GM12892 (cell line): Measurements from ENCODE around the gene ATP5PO.

Experiments used
- DNase-seq: peaks from one replicate; pipeline ENCODE4 v3.0.0; 2011; ENCODE audit not compliant: insufficient read length
- FAIRE-seq: peaks from 2 replicates; lab custom pipeline; 2011; peaks lifted over from hg19 to GRCh38; lab: Jason Lieb, UNC
- POLR2A ChIP-seq: IDR thresholded peaks from 2 replicates; pipeline ENCODE4 v1.6.1; 2011; ENCODE audit warnings: low read depth, low read length, control low read depth
- POLR2AphosphoS5 ChIP-seq: IDR thresholded peaks from 2 replicates; pipeline ENCODE4 v1.6.1; 2011; ENCODE audit warnings: low read depth, low read length, control low read depth
- TAF1 ChIP-seq: IDR thresholded peaks from 2 replicates; pipeline ENCODE4 v1.6.1; 2011; ENCODE audit warnings: low read depth, mild to moderate bottlenecking, control low read depth, low read length, borderline replicate concordance

Gene ATP5PO

DNA sequence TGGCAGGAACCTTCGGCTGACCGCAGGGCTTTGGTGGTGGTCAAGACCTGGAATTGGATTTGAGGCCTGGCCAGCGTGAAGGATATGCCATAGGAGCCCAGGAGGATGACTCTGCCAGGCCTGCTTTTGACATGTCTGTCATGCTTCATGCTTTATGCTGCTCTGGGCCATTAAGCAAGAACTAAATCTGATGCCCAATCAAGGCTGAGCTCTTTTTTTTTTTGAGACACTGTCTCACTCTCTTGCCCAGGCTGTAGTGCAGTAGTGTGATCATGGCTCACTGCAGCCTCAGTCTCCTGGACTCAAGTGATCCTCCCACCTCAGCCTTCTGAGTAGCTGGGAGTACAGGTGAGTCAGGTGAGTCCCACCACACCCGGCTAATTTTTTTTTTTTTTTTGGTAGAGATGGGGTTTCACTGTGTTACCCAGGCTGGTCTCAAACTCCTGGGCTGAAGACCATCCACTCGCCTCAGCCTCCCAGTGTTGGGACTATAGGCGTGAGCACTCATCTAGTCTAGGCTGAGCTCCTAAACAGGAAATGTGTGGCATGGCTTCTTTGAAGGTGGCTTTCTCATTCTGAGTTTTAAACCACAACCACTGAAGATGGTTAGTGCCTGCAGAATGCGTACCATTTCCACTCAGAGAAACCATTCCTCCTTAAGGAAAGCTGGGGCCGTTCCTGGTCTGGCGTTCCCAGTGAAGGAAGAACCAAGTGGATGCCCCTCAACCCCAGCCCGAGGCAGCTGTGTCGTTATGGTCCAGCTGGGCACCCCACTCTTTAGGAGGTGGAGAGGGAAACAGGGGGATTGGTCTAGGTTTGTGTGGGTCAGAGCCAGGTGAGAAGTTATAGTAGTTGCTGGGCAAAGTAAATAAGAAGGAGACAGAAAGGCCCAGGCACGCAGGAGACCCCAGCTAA is 34.2 kb upstream of the ATP5PO start:
- TF ChIP-seq TAF1 (no peak), POLR2A (no peak), POLR2AphosphoS5 (no peak)
- peak; percentile 9 for FAIRE-seq
- DNase-seq: no peak

DNA sequence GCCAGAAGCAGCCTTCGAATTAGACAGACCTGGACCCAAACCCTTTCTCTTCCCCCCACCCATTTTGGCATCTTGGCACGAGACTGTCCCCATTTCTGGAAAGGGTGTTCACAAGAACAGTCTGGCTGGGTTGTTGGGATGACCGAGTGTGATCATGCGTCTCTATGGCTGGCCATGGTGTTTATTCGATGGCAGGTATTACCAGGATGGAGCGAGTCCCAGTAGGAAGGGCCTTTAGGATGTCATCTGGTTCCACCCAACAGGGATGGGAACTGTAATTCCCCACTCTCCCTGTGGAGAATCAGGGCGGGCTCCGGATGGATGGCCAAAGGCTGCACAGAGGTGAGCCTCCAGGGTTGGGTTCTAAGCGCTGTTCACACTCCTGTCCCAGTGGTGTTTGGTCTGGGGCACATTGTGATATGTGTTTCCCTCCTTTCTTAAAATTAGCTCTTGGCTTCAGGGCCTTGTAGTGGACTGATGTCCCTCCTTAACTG is 33.4 kb upstream of the ATP5PO start:
- FAIRE-seq (no peak), DNase-seq (no peak)
- TF ChIP-seq POLR2A: no peak; the same call in 1 of the 2 replicates
- no peak; the same call in 1 of the 2 replicates for TF ChIP-seq POLR2AphosphoS5
- TF ChIP-seq TAF1: no peak

DNA sequence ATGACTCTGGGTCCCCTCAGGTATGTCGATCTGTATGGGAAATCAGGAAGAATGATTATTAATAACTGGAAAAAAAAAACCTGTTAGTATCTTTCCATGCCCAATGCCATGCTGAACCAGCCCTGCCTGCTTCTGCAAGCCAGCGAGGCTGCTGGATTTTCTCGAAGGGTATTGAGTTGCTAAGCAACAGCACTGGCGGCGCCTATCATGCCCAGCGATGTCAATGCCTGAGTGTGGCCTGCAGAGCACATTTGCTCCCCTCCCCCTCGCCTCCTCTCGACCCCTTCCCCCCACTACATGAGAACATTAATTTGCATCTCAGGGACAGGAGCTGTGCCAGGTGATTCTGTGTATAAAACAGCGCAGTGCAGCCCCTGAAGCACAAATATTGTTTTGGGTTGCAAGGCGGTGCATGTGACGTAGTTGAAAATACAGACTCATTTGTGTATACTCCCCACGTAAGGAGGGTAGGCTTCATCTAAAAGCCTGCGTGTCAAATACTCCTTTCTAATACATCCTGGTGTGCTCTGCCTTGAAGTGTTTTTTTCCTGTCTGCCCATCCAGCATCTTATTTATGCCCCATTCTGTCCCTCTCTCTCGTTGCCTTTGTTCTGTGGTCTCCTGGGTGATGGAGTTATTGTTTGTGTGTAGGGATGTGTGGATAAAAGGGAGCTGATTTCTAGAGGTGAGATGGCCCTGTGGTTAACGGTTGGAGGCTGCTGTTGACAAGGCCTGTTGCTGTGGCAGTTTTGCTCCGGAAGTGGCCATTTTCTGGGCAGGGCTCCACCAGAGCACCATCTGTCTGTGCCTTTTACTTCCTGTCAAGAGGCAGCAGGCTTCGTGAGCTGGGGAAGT is 32.7 kb upstream of the ATP5PO start:
- FAIRE-seq (peak; percentile 96), DNase-seq (no peak)
- TF ChIP-seq POLR2A: peak; percentile 69; the same call in 1 of the 2 replicates
- TF ChIP-seq TAF1: peak; percentile 35; the same call in 1 of the 2 replicates
- peak; percentile 79 for TF ChIP-seq POLR2AphosphoS5

DNA sequence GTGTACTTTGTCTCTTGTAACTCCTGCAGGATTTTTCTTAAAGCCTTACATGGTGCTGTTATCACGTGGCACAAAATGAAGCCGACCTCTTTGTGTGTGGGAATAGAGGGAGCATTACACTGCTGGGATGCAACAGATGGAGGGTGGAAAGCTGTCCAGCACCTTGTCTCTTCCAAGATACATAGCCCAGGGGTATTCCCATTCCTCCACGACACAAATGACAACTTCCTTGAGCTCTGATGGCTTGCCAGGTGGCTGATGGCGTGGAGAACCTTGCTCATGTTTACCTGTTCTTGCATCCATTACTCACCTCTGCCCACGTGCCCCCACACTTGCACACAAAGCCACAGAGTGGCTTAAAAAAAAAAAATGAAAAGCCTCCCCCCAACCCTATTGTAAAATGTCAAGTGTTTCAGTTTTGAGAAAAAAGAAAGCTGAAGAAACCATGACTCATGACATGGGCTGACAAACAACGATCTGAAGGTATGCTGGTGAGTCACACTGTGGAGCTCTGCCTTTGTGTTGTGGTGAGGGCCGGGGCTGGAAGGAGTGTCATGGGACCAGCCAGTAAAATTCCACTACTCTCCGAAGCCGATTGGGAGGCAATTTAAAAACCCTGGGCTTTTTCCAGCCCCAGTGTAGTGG is 32.0 kb upstream of the ATP5PO start:
- no peak for TF ChIP-seq TAF1
- FAIRE-seq (peak; percentile 78), DNase-seq (no peak)

DNA sequence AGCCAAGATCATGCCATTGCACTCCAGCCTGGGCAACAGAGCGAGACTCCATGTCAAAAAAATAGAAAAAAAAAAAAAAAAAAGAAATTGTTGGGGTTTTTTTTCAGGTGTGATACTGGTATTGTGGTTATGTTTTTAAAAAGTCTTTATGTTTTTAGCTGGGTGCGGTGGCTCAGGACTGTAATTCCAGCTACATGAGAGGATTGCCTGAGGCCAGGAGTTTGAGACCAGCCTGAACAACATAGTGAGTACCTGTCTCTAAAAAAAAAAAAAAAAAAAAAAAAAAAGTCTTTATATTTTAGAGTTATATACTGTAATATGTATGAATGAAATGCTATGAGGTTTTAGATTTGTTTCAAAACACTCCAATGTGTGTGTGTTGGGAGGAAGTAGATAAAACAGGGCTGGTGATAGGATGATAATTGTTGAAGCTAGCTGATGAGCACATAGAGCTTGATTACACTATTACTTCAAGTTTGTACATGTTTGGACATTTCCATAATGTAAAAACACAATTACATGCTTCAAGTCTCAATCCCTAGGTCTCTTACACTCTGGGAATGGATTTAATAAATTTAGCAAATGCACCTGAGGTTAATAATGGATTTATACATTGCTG is 30.2 kb upstream of the ATP5PO start:
- FAIRE-seq: no peak
- DNase-seq: no peak
- TF ChIP-seq POLR2A: no peak
- no peak for TF ChIP-seq POLR2AphosphoS5
- TF ChIP-seq TAF1: no peak

DNA sequence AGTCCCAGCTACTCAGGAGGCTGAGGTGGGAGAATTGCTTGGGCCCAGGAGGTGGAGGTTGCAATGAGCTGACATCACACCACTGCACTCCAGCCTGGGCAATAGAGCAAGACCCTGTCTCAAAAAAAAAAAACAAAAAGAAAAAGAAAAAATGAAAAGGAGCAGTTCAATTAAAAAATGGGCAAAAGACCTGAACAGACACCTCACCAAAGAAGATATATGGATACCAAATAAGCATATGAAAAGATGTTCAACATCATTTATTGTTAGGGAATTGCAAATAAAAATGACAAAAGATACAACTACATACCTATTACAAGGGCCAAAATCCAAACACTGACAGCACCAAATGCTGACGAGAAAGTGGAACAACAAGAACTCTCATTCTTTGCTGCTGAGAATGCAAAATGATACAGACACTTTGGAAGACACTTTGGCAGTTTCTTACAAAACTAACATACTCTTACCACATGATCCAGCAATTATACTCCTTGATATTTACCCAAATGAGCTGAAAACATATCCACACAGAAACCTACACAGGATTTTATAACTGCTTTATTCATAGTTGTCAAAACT is 28.7 kb upstream of the ATP5PO start:
- TF ChIP-seq TAF1 (no peak), POLR2A (no peak), POLR2AphosphoS5 (no peak)
- FAIRE-seq: no peak
- no peak for DNase-seq

DNA sequence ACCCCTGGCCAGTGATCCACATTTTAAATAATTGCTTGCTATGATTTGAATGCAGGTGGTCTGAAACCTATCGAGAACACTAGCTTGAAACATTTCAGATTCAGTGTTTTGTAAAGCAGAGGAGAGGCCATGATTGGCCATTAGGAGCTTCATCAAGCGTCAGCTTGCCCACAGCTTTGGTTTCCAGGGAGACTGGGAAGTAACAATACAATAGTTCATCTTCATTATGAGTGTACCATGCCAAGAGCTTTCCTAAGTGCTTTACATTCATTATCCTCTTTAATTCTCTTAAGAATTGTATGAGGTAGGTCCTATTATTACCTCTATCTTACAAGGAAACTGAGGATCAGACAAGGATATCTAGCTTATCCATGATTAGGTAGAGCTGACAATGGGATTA is 27.7 kb upstream of the ATP5PO start:
- DNase-seq (no peak), FAIRE-seq (no peak)
- TF ChIP-seq TAF1 (no peak), POLR2A (no peak), POLR2AphosphoS5 (no peak)

DNA sequence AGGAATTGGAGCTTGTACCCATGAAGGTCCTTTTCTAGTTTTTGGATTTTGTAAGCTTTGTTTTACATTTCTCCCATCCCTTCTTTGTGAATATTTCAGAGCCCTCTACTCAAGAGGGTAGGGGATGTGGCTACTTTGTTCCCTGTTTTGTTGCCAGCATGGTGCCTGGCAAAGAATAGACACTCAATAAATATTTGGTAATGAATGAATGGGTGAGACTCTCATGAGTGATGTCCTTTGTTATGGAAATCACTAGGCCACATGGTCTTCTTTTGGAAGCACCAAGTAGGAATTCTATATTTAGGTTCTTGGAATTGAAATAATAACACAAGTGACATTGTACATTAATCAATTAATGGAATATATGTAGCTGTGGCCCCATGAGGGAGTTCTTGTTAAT is 26.8 kb upstream of the ATP5PO start:
- no peak for DNase-seq
- no peak for FAIRE-seq
- TF ChIP-seq POLR2A (no peak), TAF1 (no peak), POLR2AphosphoS5 (no peak)

DNA sequence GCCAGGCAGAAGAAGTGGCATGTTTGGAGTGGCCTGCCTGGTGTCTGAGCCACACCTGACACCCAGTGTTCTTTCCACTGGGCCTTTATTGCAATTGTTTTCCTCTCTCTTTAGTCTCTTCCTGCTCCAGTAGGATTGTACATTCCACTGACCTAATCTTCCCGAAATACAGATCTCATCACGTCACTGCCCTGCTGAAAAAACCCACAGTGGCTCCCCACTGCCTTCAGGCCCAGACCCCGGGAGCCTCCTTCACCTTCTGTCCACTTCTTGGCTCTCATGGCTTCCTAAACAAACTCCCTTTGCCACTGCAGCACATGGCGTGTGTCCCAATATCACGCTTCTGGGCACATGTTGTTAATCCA is 25.3 kb upstream of the ATP5PO start:
- no peak for TF ChIP-seq POLR2AphosphoS5
- TF ChIP-seq POLR2A: no peak
- no peak for TF ChIP-seq TAF1
- FAIRE-seq: no peak
- no peak for DNase-seq

DNA sequence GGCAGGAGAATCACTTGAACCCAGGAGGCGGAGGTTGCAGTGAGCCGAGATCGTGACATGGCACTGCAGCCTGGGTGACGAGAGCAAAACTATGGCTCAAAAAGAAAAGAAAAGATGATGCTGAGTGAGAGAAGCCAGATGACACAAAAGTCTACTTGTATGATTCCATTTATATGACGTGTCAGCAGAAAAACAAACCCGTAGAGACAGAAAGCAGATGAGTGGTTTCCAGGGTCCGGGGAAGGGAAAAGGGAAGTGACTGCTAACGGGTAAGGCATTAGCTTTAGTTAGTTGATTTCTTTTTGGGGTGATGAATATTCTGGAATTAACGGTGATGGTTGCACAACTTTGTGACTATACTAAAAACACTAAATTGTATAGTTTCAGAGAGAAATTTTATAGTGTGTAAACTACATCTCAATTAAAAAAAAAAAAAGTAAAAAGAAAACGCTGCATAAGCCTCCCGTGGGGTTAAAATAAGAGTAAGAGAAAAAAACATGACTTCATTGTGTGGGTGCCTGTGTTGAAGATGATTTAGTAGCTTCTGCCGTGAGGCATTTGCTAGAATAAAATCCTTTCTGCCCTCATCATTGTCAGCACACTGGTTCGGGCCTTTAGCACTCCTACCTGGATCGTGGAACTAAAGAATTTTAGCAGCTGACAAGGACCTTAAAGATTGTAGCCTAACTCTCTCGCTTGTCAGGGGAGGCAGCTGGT is 24.7 kb upstream of the ATP5PO start:
- no peak for TF ChIP-seq TAF1
- TF ChIP-seq POLR2A: no peak
- TF ChIP-seq POLR2AphosphoS5: no peak
- no peak for FAIRE-seq

More for the DNA sequence above, 24.7 kb upstream of the ATP5PO start:
- no peak for DNase-seq
